HepG2 (cell line): ENCODE data around the gene ZKSCAN1.
"Not testable (repeated sequence)": the region's sequence is repeated elsewhere in the genome, so short reads cannot be mapped to it uniquely, and the experiment has no call there.

Experiments used
- CTCF ChIP-seq: sonication (generic); formaldehyde crosslinking; IDR thresholded peaks from 2 replicates; pipeline ENCODE4 v1.5.0; 2020; ENCODE audit warnings: mild to moderate bottlenecking, missing genetic modification reagents, moderate library complexity
- EP300 ChIP-seq, 3 experiments: sonication (generic) in 1 of 3; formaldehyde crosslinking in 1 of 3; IDR thresholded peaks; 2 replicates each; pipeline versions ENCODE4 v1.5.1 to v1.6.1; 2011 to 2020; ENCODE audit warnings: low read depth in 2 of 3, low read length in 2 of 3, borderline replicate concordance in 1 of 3, improper control_type of control experiment in 1 of 3, mild to moderate bottlenecking in 1 of 3, missing genetic modification reagents in 1 of 3, moderate library complexity in 1 of 3
- ETV5 ChIP-seq: IDR thresholded peaks from 2 replicates; pipeline ENCODE4 v1.6.1; 2018; ENCODE audit warnings: missing biosample characterization, missing genetic modification reagents, inconsistent platforms, borderline replicate concordance
- MAX ChIP-seq: IDR thresholded peaks from 2 replicates; pipeline ENCODE4 v1.6.1; 2012; ENCODE audit warnings: inconsistent platforms
- POLR2A ChIP-seq, 2 experiments: IDR thresholded peaks; 2 replicates each; pipeline ENCODE4 v1.6.1; 2011; ENCODE audit warnings: low read depth in 2 of 2, low read length in 2 of 2, mild to moderate bottlenecking in 1 of 2, moderate library complexity in 1 of 2; ENCODE audit not compliant: insufficient read depth in 1 of 2
- SNRNP70 ChIP-seq: fragments of 200-400 bp; formaldehyde crosslinking; IDR thresholded peaks from 2 replicates; pipeline ENCODE4 v1.6.1; 2017; ENCODE audit warnings: mild to moderate bottlenecking, low read depth, low read length, moderate library complexity
- TEAD2 ChIP-seq: sonication (generic); formaldehyde crosslinking; IDR thresholded peaks from 2 replicates; pipeline ENCODE4 v1.9.0; 2021; ENCODE audit warnings: missing genetic modification reagents
- TF ChIP-seq, protein P1 (sequence below), 2 experiments: IDR thresholded peaks; 2 replicates each; pipeline ENCODE4 v1.6.1; 2011 to 2012; ENCODE audit warnings: low read length in 2 of 2, borderline replicate concordance in 1 of 2, low read depth in 1 of 2, mild to moderate bottlenecking in 1 of 2, moderate library complexity in 1 of 2

GRCh38 chr7:99981066-99981465 is 34.3 kb upstream of the ZKSCAN1 start:
- not testable (repeated sequence) for TF ChIP-seq EP300 (IDR thresholded peaks at IDR 0.05; ENCODE audit: low read depth in 2 of 2, low read length in 2 of 2); EP300 (CRISPR knock-in tag; IDR thresholded peaks at IDR 0.05; ENCODE audit: borderline replicate concordance); POLR2A (IDR thresholded peaks at IDR 0.05; ENCODE audit: insufficient read depth in 1 of 2, low read depth in 2 of 2, low read length in 2 of 2); MAX; TEAD2 (CRISPR knock-in tag); CTCF (CRISPR knock-in tag); ETV5 (CRISPR knock-in tag); SNRNP70
- TF ChIP-seq, protein P1, sequence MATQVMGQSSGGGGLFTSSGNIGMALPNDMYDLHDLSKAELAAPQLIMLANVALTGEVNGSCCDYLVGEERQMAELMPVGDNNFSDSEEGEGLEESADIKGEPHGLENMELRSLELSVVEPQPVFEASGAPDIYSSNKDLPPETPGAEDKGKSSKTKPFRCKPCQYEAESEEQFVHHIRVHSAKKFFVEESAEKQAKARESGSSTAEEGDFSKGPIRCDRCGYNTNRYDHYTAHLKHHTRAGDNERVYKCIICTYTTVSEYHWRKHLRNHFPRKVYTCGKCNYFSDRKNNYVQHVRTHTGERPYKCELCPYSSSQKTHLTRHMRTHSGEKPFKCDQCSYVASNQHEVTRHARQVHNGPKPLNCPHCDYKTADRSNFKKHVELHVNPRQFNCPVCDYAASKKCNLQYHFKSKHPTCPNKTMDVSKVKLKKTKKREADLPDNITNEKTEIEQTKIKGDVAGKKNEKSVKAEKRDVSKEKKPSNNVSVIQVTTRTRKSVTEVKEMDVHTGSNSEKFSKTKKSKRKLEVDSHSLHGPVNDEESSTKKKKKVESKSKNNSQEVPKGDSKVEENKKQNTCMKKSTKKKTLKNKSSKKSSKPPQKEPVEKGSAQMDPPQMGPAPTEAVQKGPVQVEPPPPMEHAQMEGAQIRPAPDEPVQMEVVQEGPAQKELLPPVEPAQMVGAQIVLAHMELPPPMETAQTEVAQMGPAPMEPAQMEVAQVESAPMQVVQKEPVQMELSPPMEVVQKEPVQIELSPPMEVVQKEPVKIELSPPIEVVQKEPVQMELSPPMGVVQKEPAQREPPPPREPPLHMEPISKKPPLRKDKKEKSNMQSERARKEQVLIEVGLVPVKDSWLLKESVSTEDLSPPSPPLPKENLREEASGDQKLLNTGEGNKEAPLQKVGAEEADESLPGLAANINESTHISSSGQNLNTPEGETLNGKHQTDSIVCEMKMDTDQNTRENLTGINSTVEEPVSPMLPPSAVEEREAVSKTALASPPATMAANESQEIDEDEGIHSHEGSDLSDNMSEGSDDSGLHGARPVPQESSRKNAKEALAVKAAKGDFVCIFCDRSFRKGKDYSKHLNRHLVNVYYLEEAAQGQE (IDR thresholded peaks at IDR 0.05; ENCODE audit: borderline replicate concordance in 1 of 2, low read depth in 1 of 2, low read length in 2 of 2), result not testable (repeated sequence)
